Eye (tissue), 1 donor: Measurements from ENCODE around the gene TRIM17.

Experiments used
- DNase-seq: peaks from one replicate; pipeline ENCODE4 v3.0.0-alpha.2; 2015

The TRIM17 gene, protein sequence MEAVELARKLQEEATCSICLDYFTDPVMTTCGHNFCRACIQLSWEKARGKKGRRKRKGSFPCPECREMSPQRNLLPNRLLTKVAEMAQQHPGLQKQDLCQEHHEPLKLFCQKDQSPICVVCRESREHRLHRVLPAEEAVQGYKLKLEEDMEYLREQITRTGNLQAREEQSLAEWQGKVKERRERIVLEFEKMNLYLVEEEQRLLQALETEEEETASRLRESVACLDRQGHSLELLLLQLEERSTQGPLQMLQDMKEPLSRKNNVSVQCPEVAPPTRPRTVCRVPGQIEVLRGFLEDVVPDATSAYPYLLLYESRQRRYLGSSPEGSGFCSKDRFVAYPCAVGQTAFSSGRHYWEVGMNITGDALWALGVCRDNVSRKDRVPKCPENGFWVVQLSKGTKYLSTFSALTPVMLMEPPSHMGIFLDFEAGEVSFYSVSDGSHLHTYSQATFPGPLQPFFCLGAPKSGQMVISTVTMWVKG

DNA sequence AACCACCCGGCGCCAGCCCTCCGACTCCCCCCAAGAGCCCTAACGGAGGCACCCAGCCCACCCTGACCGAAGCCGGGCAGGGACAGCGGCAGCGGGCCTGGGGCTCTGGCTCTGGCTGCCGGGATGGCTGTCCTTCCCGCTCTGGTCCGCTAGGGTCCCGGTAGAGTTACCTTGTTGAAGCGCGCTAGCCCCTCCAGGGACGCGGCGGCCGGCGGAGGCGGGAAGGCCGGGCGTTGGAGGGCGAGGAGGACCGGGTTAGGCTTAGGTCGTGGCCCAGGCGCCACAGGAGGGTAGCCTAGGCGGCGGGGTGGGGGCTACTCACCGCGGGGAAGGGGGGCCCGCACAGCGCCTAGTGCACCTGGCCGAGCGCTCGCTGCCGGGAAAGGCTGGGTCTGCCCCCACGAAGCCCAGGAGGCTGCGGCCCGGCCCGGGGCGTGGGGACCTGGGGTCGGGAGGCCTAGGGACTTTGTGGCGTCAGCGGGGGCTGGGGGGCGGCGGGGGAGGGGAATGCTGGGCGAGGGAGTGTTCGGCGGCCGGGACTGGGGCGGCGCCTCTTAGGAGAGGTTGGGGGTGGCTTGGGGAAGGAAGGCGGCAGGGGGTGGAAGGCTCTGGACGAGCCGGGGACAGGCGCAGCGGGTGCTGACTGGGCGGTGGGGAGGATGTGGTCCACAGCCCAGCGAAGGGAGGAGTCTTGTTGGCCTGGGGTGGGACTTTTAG, at the start of gene TRIM17:
Gene TRIM17, minus strand, starts transcription at position 645 of the 717 bp plus-strand sequence. CDS start 1,789 bp downstream, outside the sequence.
- peak; percentile 83 for DNase-seq

DNA sequence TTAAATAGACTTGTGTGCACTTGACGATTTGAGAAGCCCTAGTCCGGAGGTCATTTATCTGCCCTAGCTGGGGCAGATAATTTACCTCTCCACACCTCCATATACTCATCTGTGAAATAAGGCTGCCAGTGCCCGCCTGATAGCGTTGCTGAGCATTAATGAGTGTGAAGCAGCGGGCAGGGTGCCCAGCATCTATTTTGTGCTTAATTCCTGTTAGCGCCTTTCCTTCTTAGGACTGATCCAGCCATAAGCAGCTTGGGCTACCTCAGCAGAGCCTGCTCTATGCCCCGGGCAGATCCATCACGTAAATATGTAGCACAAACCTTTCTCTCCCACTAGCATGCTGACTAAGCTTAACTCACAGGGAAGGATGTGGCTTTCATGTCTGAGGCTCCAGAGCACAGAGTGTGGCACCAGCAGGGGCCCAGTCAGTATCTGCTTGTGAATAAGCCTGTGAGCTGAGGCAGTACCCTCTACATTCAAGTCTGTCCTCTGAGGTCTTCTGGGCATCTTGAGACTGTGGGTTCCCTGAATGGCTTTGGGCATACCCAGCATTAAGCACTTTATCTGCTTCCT, 49.0 kb upstream of the TRIM17 start:
- DNase-seq = no peak

DNA sequence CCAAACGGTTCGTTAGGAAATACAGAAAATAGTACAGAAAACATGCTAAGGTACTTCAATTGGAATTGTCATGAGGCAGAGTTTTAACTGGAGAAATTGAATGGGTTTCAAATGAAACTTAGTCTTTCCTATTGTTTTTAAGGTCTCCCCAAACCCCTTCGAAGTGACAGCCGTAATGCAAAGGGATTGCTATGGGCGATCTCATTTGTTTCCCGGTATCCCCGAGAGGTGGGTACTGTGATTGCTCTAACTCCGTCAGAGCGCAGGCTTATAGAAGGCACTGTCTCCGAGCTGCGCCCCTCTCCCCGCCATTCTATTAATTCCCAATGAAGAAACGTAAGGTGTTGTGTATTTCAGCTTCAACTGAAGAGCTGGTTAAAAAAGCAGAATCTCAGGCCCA, 48.5 kb upstream of the TRIM17 start:
- no peak for DNase-seq

DNA sequence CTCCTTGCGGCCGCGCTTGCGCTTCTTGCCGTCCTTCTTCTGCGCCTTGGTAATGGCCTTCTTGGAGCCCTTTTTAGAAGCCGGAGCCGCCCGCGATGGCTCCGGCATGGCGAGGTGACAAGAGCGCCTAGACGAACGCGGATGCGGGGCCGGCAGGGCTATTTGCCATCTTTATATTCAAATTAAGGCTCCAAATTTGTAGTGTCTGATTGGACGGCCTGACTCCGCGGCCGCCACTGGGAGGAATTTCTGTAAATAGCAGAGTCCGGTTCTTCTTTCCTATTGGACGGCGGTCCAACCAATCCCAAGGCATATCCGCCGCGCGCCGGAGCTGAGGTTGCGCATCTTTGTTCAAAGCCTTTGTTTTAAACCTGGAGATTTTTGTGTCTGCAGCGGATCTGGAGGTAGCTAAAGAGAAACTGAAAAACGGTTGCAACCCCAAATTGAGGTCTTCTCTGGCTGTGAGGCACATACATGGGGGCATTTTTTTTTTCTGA, 47.9 kb upstream of the TRIM17 start:
- peak; percentile 97 for DNase-seq

DNA sequence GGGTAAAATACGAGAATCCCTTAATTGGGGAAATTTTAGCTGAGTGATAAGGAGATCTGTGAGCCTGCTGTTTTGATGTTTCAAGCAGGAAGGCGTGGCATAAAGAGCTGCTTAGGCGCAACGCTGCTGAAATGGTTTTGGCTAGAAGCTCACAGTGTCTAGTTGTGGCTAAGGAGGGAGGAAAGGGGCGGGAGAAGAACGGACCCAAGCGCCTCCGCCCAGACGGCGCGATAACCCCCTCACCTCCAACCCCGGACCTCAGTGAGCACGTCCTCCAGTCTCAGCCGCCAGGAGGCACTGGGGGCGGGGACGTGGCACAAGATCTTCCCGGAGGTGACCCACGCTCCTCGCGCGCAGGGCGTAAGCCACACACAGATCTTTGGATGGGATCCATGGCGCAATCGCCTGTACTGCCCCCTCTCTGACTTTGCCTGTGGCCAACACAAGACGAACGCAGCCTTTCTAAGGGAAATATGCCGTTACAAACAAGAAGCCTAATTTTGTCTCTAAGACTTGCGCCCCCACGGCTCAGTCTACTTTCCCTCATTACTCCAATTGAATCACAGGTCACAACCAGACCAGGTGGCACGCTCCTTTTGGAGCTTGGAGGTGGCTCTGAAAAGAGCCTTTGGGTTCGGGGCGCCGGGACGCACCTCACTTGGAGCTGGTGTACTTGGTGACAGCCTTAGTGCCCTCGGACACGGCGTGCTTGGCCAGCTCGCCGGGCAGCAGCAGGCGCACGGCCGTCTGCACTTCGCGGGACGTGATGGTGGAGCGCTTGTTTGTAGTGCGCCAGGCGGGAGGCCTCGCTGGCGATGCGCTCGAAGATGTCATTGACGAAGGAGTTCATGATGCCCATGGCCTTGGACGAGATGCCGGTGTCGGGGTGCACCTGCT, 47.1 kb upstream of the TRIM17 start:
- DNase-seq = peak; percentile 79

DNA sequence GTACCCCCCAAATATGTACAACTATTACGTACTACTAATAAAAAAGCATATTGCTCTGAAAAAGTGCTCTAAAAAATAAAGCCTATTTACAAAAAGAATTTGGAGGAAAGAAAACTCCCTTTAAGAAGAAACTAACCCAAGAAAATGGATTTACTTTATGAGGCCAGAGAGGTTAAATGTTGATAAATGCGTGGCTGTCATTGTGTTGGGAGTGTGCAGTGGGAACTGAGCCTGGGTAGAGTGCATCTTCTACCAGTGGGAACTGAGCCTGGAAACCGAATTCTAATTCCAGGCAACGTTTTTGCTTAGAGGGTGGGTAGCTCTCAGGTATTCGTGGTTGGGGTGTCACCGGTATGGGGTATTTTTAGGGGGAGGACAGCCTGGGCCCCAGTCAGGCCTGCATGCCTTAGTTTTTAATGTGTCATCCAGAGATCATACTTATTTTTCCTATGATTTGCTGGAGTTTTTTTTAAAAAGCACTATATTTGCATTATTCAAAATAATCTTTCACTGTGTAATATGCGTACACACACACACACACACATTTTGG, 46.4 kb upstream of the TRIM17 start:
- no peak for DNase-seq

DNA sequence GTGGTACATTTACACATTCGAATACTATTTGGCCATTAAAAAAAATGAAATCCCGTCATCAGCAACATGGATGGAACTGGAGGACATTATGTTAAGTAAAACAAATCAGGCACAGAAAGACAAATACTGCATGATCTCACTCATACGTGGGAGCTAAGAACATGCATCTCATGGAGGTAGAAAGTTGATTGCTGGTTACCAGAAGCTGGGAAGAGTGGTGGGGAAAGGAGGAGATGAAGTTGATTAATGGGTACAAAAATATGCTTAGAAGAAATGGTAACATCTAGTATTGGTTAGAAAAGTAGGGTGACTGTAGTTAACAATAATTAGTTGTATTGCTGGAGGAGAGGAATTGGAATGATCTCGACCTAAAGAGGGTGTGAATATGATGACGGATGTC, 45.9 kb upstream of the TRIM17 start:
- no peak for DNase-seq

DNA sequence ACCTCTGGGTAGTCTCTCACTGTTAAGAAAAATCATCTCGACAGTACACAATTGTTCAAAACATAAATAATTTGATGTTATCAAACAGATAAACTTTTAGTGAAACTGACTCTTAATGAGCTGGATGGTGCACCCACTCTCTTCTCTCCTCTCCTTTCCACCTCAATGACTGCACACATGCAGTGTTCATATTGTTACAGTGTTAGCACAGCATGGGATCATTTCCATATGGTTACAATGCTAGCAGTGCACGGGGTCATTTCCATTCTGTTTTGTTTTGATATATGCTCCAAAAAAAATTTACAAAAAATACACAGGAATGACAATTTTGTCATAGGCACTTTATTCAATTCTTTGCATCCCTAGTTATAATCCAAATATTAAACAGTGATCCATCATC, 44.2 kb upstream of the TRIM17 start:
- DNase-seq = peak; percentile 51

DNA sequence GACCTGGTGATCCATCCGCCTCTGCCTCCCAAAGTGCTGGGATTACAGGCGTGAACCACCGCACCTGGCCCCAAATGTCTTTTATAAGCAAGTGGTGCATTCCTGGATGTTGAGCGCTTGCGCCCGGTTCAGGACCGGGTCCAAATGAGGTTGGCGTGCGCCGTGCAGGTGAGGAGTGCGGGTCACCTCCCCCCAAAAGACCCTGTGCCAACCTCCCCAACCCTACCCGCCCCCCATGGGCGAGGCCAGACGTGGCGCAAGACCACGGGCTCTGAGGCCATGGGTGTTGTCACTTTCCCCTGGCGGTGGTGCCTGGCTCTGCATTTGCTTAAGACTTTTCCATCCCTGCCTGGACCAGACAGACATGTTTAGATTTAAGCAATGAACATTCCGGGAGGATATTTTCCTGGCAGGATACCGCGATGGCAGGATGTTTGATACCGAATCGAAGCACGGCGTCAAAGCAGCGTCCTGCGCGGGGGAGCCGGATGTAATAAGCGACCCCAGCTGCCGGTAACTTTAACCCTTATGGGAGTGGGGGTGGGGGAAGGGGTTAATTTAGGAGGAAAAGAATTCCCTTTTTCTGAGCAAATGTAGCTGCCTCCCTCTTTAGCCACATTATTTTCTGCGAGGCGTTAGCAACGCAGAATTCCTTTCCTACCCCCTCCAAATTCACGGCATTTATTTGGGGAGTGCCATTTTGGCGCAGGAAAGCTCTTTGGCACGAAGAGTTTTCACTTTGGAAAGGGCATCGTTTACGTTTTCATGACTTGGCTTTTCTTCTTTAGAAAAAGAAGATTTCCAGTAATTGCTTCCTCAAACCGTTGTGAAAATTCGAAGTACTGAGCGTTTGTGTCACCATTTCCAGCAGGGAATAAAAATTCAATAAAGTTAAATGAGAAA, 42.7 kb upstream of the TRIM17 start:
- peak; percentile 93 for DNase-seq

DNA sequence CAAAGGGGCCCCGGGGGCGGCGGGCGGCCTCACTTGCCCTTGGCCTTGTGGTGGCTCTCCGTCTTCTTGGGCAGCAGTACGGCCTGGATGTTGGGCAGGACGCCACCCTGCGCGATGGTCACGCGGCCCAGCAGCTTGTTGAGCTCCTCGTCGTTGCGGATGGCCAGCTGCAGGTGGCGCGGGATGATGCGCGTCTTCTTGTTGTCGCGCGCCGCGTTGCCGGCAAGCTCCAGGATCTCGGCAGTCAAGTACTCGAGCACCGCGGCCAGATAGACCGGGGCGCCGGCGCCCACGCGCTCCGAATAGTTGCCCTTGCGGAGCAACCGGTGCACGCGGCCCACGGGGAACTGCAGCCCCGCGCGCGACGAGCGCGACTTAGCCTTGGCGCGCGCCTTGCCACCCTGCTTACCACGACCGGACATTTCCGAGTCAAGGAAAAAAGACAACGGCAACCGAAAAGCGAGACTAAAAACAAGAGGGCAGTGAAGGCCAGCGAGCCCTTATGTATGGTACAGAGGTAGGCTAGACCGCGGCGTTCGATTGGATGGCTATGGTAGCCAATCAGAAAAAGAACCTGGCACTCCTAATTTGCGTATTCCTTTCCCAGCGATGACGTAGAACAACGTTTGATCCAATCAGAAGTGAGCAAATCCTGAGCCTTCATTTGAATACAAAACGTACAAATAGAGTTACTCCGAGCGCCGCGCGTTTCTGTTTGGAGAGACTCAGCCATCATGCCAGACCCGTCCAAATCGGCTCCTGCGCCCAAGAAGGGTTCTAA, 40.9 kb upstream of the TRIM17 start:
- DNase-seq = peak; percentile 100

DNA sequence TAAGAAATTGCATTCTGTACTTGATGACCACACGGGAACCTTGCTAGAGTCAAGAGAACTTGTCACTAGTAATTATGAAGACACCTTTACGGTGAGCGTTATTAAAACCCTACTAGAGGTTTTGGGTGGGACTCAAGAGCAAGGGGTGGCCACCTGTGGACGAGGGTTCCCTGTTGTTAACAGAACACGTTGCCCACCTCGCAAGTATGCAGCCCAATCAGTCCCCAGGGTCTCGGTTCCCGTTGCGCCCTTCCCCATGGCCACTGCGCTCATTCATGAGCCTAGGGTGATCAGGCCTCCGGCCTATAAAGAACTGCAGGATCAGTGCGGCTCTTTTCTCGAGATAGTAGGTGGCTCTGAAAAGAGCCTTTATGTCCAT, 40.3 kb upstream of the TRIM17 start:
- DNase-seq = no peak

DNA sequence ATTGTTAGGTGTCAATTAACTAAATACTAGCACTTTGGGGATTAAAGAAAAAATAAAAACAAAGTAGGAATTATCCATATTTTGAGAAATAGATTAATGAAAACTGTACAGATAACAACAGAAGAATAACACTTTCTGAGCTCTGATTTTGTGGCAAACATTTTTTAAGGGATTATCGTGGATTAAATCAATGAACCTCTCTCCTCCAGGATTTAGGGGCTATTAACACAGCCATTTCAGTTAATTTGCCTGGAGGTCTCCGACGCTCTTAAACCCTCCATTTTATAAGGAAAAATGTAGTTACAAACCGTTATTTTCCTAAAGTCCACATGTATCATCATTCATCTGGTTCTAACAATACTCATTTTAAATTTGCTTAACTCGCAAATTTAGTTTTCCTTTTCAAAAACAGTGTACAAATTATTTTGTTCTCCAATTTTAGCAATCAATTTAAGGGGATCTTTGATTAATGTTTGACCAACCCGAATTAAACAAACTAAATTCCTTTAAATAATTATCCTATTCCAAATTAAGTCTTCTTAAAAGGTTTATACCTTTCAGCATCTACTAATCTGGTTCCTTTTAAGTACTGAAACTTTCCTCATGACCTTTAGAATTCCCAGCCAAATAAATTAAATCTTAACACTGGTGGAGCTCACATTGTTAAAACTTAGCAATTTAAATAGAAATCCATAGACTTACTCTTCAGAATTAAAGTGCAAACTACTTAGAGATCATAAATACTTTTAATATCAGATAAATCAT, 39.8 kb upstream of the TRIM17 start:
- peak; percentile 43 for DNase-seq

DNA sequence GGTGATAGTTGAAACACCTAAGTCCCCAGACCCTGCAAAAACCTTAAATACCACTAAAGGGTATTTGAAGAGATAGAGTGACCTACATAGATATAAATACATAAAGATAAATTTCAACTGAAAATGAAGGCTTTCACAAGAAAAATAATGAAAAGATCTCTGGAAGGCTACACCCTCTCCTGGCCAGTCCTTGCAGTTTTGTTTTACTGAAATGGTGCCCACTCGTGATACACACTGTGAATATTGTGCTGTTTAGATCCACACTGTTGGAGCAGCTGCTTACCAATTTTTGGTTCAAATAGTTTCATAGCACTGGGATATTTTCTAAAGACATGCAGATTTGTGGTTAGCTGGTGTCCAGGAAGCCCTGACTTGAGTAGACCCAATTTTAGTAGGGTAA, 39.1 kb upstream of the TRIM17 start:
- peak; percentile 47 for DNase-seq

DNA sequence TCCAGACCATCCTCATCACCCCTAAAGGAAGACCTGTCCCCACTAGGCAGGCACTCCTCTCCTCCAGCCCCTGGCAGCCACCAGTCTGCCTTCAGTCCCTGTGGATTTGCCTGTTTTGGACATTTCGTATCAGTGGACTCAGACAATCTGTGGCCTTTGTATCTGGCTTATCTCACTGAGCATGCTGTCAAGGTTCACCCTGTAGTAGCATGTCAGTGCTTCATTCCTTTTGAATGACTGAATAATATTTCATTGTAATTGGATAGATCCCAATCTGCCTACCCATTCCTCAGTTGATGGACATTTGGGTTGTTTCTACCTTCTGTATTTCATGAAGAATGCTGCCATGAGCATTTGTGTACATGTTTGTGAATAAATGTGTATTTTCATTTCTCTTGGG, 37.6 kb upstream of the TRIM17 start:
- DNase-seq = no peak

DNA sequence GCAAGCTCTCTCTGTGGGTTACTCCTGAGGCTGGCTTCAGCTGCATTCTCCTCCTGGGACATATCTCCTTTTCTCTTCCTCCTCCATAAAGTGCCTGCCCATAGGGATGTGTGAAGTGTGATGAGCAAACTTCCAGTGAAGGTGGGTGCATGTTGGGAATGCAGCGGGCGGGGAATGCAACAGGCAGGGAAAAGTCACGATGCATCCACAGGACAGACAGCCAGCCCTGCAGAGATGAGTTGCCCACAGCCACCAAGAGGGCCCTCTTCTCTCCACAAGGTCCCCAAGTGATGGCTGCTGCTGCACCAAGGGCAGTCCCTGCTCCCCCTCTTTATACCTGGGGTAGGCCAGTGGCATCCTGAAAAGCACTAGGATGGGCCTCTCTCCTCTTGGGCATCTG, 37.0 kb upstream of the TRIM17 start:
- no peak for DNase-seq

DNA sequence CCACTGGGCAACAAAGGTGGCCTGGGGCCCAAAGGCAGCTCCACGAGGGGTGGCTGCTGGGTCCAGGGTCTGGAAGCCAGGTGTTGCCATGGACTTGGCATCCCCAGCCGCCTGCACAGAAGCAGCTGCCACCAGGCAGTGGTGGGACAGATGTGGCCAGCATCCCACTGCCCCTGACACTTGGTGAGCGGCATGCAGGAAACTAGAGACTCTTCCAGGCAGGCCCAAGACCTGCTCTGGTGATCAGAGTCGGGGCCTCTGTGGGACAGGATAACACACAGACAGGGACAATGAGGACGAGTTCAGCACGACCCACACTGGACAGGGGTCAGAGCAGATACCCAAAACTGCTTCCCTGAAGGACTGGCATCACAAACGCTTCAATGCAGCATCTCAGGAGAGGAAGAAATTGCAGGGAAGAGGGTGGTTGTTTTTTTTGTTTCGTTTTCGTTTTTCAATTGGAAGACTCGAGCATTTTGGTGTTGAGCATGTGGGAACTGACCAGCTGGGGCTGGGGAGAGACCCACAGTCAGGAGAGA, 36.4 kb upstream of the TRIM17 start:
- no peak for DNase-seq

DNA sequence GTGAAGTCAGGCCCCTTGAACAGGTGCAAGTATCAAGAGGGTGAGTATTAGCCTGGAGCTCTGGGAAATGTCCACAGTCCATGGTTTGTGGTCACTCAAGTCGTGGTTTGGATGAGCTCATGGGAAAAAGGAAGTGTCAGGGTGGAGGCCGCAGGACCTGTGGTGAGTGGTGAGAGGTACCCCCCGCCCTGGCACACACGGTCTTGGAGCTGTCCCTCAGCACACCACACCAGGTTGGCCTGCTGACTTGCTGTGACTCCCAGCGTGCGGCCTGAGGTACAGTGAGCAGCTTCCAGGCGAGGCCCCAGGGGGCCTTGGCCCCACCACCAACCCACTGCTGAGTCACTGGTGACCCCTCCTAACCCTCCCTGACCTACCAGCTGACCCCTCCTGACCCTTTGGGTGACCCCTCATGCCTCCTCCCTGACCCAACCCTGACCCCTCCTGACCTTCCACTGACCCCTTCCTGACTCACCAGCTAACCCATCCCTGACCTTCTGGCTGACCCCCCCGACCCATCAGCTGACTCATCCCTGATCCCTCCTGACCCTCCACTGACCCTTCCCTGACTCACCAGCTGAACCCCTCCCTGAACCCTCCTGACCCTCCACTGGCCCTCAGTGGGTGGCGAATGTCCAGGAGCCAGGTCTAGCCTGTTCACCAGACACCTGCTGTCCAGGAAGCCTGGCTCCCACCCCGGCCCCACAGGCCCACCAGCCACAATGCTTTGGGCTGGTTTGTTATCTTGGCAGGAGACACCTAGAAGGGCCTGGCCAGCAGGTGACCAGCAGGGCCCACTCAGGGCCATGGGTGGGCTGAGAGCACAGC, 35.7 kb upstream of the TRIM17 start:
- DNase-seq = no peak

DNA sequence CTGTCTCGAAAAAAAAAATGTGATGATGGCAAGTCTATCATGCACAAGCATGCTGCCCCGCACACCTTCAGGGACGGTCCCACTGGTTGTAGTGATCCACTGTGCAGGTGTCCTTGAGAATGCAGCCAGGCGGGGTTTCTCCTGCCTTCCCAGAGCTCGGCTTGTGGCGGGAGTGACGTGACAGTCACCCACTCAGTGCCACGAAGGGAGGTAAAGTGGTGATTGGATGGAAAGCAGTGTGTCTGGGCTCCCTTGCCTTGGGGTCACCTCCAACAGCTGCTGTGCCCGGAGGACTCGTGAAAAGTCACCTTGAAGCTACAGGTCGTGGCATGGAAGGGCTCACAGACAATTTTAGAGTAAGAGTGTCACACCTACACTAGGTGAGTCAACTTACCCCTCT, 33.5 kb upstream of the TRIM17 start:
- DNase-seq = no peak
